WTC11 (cell line): ENCODE results near the gene GASK1A. TPM values are rescaled to one million over a fixed set of nuclear protein-coding genes. Genes with fewer than 3 reads are reported as not detected.

ENCODE experiments used
- ATAC-seq: fragments of 200-7000 bp; cut with Tn5 transposase; 2 replicates; pipeline ENCODE4 v1.10.0; 2021; ENCODE audit warnings: mild to moderate bottlenecking, moderate library complexity
- CTCF ChIA-PET: fragments of 300-600 bp; sonication (Branson Sonifier 250); formaldehyde crosslinking; loops from one replicate; lab custom pipeline; 2021; ENCODE audit warnings: antibody characterized with exemption; lab: Charles Lee
- POLR2A ChIA-PET: fragments of 350-600 bp; sonication (Branson Sonifier 250); formaldehyde crosslinking; loops from one replicate; lab custom pipeline; 2021; ENCODE audit warnings: antibody characterized with exemption; lab: Charles Lee
- DNase-seq: peaks from one replicate; pipeline ENCODE4 v3.0.0; 2021; ENCODE audit warnings: low spot score
- H3K27ac Mint-ChIP-seq: 2 replicates; pipeline ENCODE4 v1.8.0; 2021; ENCODE audit warnings: mixed read lengths
- H3K27me3 Mint-ChIP-seq: 2 replicates; pipeline ENCODE4 v1.8.0; 2021; ENCODE audit warnings: low read depth, mild to moderate bottlenecking, moderate library complexity, mixed read lengths
- H3K36me3 Mint-ChIP-seq: 2 replicates; pipeline ENCODE4 v1.8.0; 2021; ENCODE audit warnings: mixed read lengths
- H3K4me1 Mint-ChIP-seq: 2 replicates; pipeline ENCODE4 v1.8.0; 2022; ENCODE audit warnings: mixed read lengths
- H3K4me3 Mint-ChIP-seq: 2 replicates; pipeline ENCODE4 v1.8.0; 2021; ENCODE audit warnings: mild to moderate bottlenecking, moderate library complexity, mixed read lengths
- H3K9me3 Mint-ChIP-seq: 2 replicates; pipeline ENCODE4 v1.8.0; 2021; ENCODE audit warnings: mixed read lengths
- E2F5 ChIP-seq: sonication (generic); formaldehyde crosslinking; IDR thresholded peaks from 2 replicates; pipeline ENCODE4 v1.8.1; 2022; ENCODE audit warnings: mild to moderate bottlenecking, moderate library complexity, missing genetic modification reagents
- ETV6 ChIP-seq: sonication (generic); formaldehyde crosslinking; IDR thresholded peaks from 2 replicates; pipeline ENCODE4 v1.8.1; 2022; ENCODE audit warnings: mild to moderate bottlenecking, missing genetic modification reagents
- GRHL2 ChIP-seq: fragments of 250-450 bp; sonication (Bioruptor Pico); IDR thresholded peaks from 2 replicates; pipeline ENCODE4 v1.8.0; 2022; ENCODE audit warnings: mild to moderate bottlenecking, moderate library complexity; ENCODE audit not compliant: insufficient replicate concordance, severe bottlenecking
- GTF2I ChIP-seq: fragments of 250-450 bp; sonication (Bioruptor Pico); conservative IDR thresholded peaks from 2 replicates; pipeline ENCODE4 v1.4.0; 2021; ENCODE audit warnings: mild to moderate bottlenecking
- HMGXB4 ChIP-seq: sonication (generic); formaldehyde crosslinking; IDR thresholded peaks from 2 replicates; pipeline ENCODE4 v1.8.1; 2023; ENCODE audit warnings: mild to moderate bottlenecking, moderate library complexity, missing genetic modification reagents
- JAZF1 ChIP-seq: fragments of 250-450 bp; sonication (Bioruptor Pico); IDR thresholded peaks from 2 replicates; pipeline ENCODE4 v1.9.0; 2021; ENCODE audit warnings: moderate library complexity, mild to moderate bottlenecking, inconsistent platforms
- JUN ChIP-seq: sonication (generic); formaldehyde crosslinking; IDR thresholded peaks from 2 replicates; pipeline ENCODE4 v1.8.0; 2023; ENCODE audit warnings: mild to moderate bottlenecking, missing genetic modification reagents
- MXD4 ChIP-seq: fragments of 250-450 bp; sonication (Bioruptor Pico); IDR thresholded peaks from 2 replicates; pipeline ENCODE4 v1.8.0; 2021; ENCODE audit warnings: mild to moderate bottlenecking, moderate library complexity, borderline replicate concordance
- NFATC4 ChIP-seq: fragments of 250-450 bp; sonication (Bioruptor Pico); IDR thresholded peaks from 2 replicates; pipeline ENCODE4 v1.9.0; 2021; ENCODE audit warnings: mild to moderate bottlenecking
- NR2C2 ChIP-seq: sonication (generic); formaldehyde crosslinking; IDR thresholded peaks from 2 replicates; pipeline ENCODE4 v1.8.0; 2022; ENCODE audit warnings: mild to moderate bottlenecking, missing genetic modification reagents
- OVOL2 ChIP-seq: fragments of 250-450 bp; sonication (Bioruptor Pico); IDR thresholded peaks from 2 replicates; pipeline ENCODE4 v1.9.0; 2021; ENCODE audit warnings: mild to moderate bottlenecking, borderline replicate concordance
- SMAD3 ChIP-seq: sonication (generic); formaldehyde crosslinking; IDR thresholded peaks from 2 replicates; pipeline ENCODE4 v1.8.0; 2022; ENCODE audit warnings: missing genetic modification reagents, mild to moderate bottlenecking, borderline replicate concordance
- SOX15 ChIP-seq: fragments of 250-450 bp; sonication (Bioruptor Pico); IDR thresholded peaks from 2 replicates; pipeline ENCODE4 v1.9.0; 2021; ENCODE audit warnings: mild to moderate bottlenecking
- ZNF232 ChIP-seq: sonication (generic); formaldehyde crosslinking; IDR thresholded peaks from 2 replicates; pipeline ENCODE4 v1.8.0; 2022; ENCODE audit warnings: mild to moderate bottlenecking, missing genetic modification reagents
- ZNF263 ChIP-seq: sonication (generic); formaldehyde crosslinking; IDR thresholded peaks from 2 replicates; pipeline ENCODE4 v1.8.1; 2022; ENCODE audit warnings: low read depth, mild to moderate bottlenecking, moderate library complexity, missing genetic modification reagents
- ZNF317 ChIP-seq: sonication (generic); formaldehyde crosslinking; IDR thresholded peaks from 2 replicates; pipeline ENCODE4 v1.8.1; 2023; ENCODE audit warnings: low read depth, mild to moderate bottlenecking, moderate library complexity, missing genetic modification reagents, borderline replicate concordance
- ZNF425 ChIP-seq: fragments of 250-450 bp; sonication (Bioruptor Pico); conservative IDR thresholded peaks from 2 replicates; pipeline ENCODE4 v1.9.0; 2021; ENCODE audit warnings: mild to moderate bottlenecking
- ZNF671 ChIP-seq: fragments of 250-450 bp; sonication (Bioruptor Pico); IDR thresholded peaks from 2 replicates; pipeline ENCODE4 v1.8.0; 2021; ENCODE audit warnings: mild to moderate bottlenecking
- ZSCAN18 ChIP-seq: fragments of 250-450 bp; sonication (Bioruptor Pico); IDR thresholded peaks from 2 replicates; pipeline ENCODE4 v2.1.2; 2022; ENCODE audit warnings: mild to moderate bottlenecking, moderate library complexity
- total RNA-seq: library from RNA; stranded (reverse); gene quantifications from 3 replicates; pipeline ENCODE4 v1.2.3, GENCODE V29; 2021
- TF ChIP-seq, protein P1 (sequence below): fragments of 250-450 bp; sonication (Bioruptor Pico); IDR thresholded peaks from 2 replicates; pipeline ENCODE4 v1.8.0; 2021; ENCODE audit warnings: mild to moderate bottlenecking
- TF ChIP-seq, protein P2 (sequence below): fragments of 200-600 bp; IDR thresholded peaks from 2 replicates; pipeline ENCODE4 v1.8.0; 2022; ENCODE audit warnings: antibody characterized with exemption

The GASK1A gene
- total RNA-seq, 1 experiment from 2014 or later: 9.6 TPM

GRCh38 chr3:42957573-42957972 lies 21.5 kb upstream of the GASK1A start:
- CTCF ChIA-PET: no interaction called here
- Mint-ChIP-seq H3K36me3 (no peaks in the 10 kb centered on the region), H3K9me3 (peaks cover 6% of the 10 kb centered on the region; the same call in 1 of the 2 replicates), H3K4me3 (no peak overlapping the region), H3K27ac (no peak overlapping the region), H3K27me3 (no peaks in the 10 kb centered on the region; the same call in 1 of the 2 replicates), H3K4me1 (no peaks in the 10 kb centered on the region)
- TF ChIP-seq ZNF232 (CRISPR knock-in tag) (no peak), ZNF317 (CRISPR knock-in tag) (0 out of 2 replicates have a peak, but pooled peaks have one; percentile 45)
- POLR2A ChIA-PET: no interaction called here
- no peak for DNase-seq
- ATAC-seq: peak; percentile 60

- H3K27ac Mint-ChIP-seq: no peak overlapping the region
- ChIA-PET POLR2A (no interaction called here), CTCF (interaction anchor here (1.1 to 3.1 kb wide), 9 partner anchors 18 to 418 kb away, joined by 3 to 65 read pairs (median 15); partner anchors contain the start of gene GASK1A)
- no peak overlapping the region for H3K4me3 Mint-ChIP-seq
- no peaks in the 10 kb centered on the region; the same call in 1 of the 2 replicates for H3K27me3 Mint-ChIP-seq
- no peak; the same call in 1 of the 2 replicates for ATAC-seq
- no peaks in the 10 kb centered on the region for H3K4me1 Mint-ChIP-seq
- no peak for DNase-seq
- TF ChIP-seq, protein P1, sequence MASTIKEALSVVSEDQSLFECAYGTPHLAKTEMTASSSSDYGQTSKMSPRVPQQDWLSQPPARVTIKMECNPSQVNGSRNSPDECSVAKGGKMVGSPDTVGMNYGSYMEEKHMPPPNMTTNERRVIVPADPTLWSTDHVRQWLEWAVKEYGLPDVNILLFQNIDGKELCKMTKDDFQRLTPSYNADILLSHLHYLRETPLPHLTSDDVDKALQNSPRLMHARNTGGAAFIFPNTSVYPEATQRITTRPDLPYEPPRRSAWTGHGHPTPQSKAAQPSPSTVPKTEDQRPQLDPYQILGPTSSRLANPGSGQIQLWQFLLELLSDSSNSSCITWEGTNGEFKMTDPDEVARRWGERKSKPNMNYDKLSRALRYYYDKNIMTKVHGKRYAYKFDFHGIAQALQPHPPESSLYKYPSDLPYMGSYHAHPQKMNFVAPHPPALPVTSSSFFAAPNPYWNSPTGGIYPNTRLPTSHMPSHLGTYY (CRISPR knock-in tag): no peak
- no peak for TF ChIP-seq SOX15 (CRISPR knock-in tag)
- TF ChIP-seq E2F5 (CRISPR knock-in tag): no peak
- no peak for TF ChIP-seq NR2C2 (CRISPR knock-in tag)
- TF ChIP-seq JUN (CRISPR knock-in tag): no peak
- no peak for TF ChIP-seq MXD4 (CRISPR knock-in tag)
- TF ChIP-seq NFATC4 (CRISPR knock-in tag): no peak
- no peak for TF ChIP-seq ZNF263
- no peak for TF ChIP-seq GTF2I (CRISPR knock-in tag)
- TF ChIP-seq ZSCAN18 (CRISPR knock-in tag): no peak
- no peak for TF ChIP-seq ZNF425 (CRISPR knock-in tag)
- no peak for TF ChIP-seq JAZF1
- TF ChIP-seq ETV6 (CRISPR knock-in tag): no peak
- no peak for TF ChIP-seq ZNF317 (CRISPR knock-in tag)
- TF ChIP-seq ZNF671 (CRISPR knock-in tag): no peak
- no peak for TF ChIP-seq OVOL2 (CRISPR knock-in tag)
- no peaks in the 10 kb centered on the region for H3K36me3 Mint-ChIP-seq
- H3K9me3 Mint-ChIP-seq: peaks cover 6% of the 10 kb centered on the region; the same call in 1 of the 2 replicates
Observed at GRCh38 chr3:42960282-42960681, 18.8 kb upstream of the GASK1A start.

DNA sequence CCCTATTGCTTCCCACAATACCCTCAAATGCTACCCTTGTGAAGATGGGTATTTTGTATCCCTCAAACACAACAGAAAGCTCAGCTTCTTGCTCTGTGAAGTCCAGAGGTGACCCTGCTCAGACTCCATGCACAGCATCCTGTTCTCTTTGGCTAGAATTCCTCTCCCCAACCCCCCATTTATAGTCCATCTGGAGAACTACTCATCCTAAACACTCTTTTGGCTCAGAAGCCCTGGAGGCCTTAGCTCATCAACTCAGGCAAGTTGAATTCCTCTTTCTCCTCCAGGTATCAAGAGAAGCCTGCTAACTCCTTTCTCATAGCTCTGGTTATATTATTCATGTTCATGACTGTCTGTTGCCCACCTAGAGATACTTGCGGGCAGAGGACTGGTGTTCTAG lies 18.3 kb upstream of the GASK1A start:
- no peak for ATAC-seq
- Mint-ChIP-seq H3K27me3 (no peaks in the 10 kb centered on the region; the same call in 1 of the 2 replicates), H3K27ac (no peak overlapping the region)
- TF ChIP-seq SMAD3 (CRISPR knock-in tag): no peak
- TF ChIP-seq HMGXB4 (CRISPR knock-in tag): no peak
- TF ChIP-seq, protein P2, sequence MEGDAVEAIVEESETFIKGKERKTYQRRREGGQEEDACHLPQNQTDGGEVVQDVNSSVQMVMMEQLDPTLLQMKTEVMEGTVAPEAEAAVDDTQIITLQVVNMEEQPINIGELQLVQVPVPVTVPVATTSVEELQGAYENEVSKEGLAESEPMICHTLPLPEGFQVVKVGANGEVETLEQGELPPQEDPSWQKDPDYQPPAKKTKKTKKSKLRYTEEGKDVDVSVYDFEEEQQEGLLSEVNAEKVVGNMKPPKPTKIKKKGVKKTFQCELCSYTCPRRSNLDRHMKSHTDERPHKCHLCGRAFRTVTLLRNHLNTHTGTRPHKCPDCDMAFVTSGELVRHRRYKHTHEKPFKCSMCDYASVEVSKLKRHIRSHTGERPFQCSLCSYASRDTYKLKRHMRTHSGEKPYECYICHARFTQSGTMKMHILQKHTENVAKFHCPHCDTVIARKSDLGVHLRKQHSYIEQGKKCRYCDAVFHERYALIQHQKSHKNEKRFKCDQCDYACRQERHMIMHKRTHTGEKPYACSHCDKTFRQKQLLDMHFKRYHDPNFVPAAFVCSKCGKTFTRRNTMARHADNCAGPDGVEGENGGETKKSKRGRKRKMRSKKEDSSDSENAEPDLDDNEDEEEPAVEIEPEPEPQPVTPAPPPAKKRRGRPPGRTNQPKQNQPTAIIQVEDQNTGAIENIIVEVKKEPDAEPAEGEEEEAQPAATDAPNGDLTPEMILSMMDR: no peak
- TF ChIP-seq GRHL2 (CRISPR knock-in tag): no peak
- TF ChIP-seq, all 79 proteins: peak for 0
- DNase-seq: no peak
- POLR2A ChIA-PET: no interaction called here
- Mint-ChIP-seq H3K4me1 (no peaks in the 10 kb centered on the region), H3K4me3 (no peak overlapping the region), H3K36me3 (no peaks in the 10 kb centered on the region), H3K9me3 (peaks cover 6% of the 10 kb centered on the region; the same call in 1 of the 2 replicates)
- CTCF ChIA-PET: interaction anchor here (1.1 to 3.1 kb wide), 20 partner anchors 14 to 418 kb away, joined by 3 to 65 read pairs (median 8); partner anchors contain the start of gene GASK1A
